Tibial nerve (tissue), 4 donors: ENCODE data around the gene KRT79.

Experiments
- EP300 ChIP-seq, 2 donors: sonication (generic); formaldehyde crosslinking; IDR thresholded peaks; one replicate each; pipeline ENCODE4 v1.6.1; 2017; ENCODE audit warnings: antibody characterized with exemption in 2 of 2, mild to moderate bottlenecking in 1 of 2
- POLR2A ChIP-seq, 2 donors: fragments of 450-650 bp; IDR thresholded peaks; one replicate each; pipeline ENCODE4 v1.6.1; 2017; ENCODE audit warnings: antibody characterized with exemption in 2 of 2, mild to moderate bottlenecking in 2 of 2, moderate library complexity in 2 of 2
- TF ChIP-seq, protein P1 (sequence below), 5 experiments: fragments of 200-600 bp in 3 of 5; fragments of 450-650 bp in 2 of 5; sonication (generic) in 3 of 5; IDR thresholded peaks; one replicate each; pipeline ENCODE4 v1.5.1; 2016 to 2019; ENCODE audit warnings: antibody characterized with exemption in 5 of 5, mild to moderate bottlenecking in 3 of 5, moderate library complexity in 2 of 5

- TF ChIP-seq, protein P1, sequence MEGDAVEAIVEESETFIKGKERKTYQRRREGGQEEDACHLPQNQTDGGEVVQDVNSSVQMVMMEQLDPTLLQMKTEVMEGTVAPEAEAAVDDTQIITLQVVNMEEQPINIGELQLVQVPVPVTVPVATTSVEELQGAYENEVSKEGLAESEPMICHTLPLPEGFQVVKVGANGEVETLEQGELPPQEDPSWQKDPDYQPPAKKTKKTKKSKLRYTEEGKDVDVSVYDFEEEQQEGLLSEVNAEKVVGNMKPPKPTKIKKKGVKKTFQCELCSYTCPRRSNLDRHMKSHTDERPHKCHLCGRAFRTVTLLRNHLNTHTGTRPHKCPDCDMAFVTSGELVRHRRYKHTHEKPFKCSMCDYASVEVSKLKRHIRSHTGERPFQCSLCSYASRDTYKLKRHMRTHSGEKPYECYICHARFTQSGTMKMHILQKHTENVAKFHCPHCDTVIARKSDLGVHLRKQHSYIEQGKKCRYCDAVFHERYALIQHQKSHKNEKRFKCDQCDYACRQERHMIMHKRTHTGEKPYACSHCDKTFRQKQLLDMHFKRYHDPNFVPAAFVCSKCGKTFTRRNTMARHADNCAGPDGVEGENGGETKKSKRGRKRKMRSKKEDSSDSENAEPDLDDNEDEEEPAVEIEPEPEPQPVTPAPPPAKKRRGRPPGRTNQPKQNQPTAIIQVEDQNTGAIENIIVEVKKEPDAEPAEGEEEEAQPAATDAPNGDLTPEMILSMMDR (IDR thresholded peaks at IDR 0.05): no peak
- TF ChIP-seq POLR2A (IDR thresholded peaks at IDR 0.05): no peak
- TF ChIP-seq EP300 (IDR thresholded peaks at IDR 0.05): no peak
Measured at GRCh38 chr12:52810554-52810953, 23.6 kb downstream of the KRT79 start.
